ENCODE data around the gene CIB1.
A peak's percentile ranks its signal among the peaks of the same experiment; 100 is the strongest.

The CIB1 gene

GRCh38 chr15:90234096-90234988 lies 601 bp upstream of the CIB1 start, which contains the start of gene GDPGP1:
Gene GDPGP1, plus strand, starts transcription at chr15:90234209. Its CDS starts 6,700 bp downstream, at chr15:90240909.
- Histone ChIP-seq H3K4me1 (ENCODE audit: control insufficient read depth, low read depth, low read length) (peaks cover 6% of the 10 kb centered on the region), H3K36me3 (ENCODE audit: control insufficient read depth, low read depth, low read length) (peaks cover 14% of the 10 kb centered on the region), H3K27ac (ENCODE audit: low read length) (no peak within 1 kb of the TSS)

GRCh38 chr15:90232941-90233386 lies 777 bp downstream of the CIB1 start:
- Histone ChIP-seq H3K4me3 (ENCODE audit: low read length) (peak overlapping the region; percentile 61), H3K27ac (ENCODE audit: low read length) (no peak overlapping the region), H3K9me3 (ENCODE audit: control insufficient read depth, low read depth, low read length) (no peaks in the 10 kb centered on the region), H3K36me3 (ENCODE audit: control insufficient read depth, low read depth, low read length) (peaks cover 22% of the 10 kb centered on the region), H3K27me3 (ENCODE audit: control insufficient read depth, insufficient read depth, low read length) (no peaks in the 10 kb centered on the region), H3K4me1 (ENCODE audit: control insufficient read depth, low read depth, low read length) (peaks cover 6% of the 10 kb centered on the region), H3K9ac (ENCODE audit: low read length) (peak overlapping the region; percentile 5)

More at GRCh38 chr15:90234096-90234988, 601 bp upstream of the CIB1 start, which contains the start of gene GDPGP1:
- no peaks in the 10 kb centered on the region for H3K27me3 ChIP-seq (ENCODE audit: control insufficient read depth, insufficient read depth, low read length)
- peak within 1 kb of the TSS; percentile 47 for H3K9ac ChIP-seq (ENCODE audit: low read length)
- H3K9me3 ChIP-seq (ENCODE audit: control insufficient read depth, low read depth, low read length): no peaks in the 10 kb centered on the region
- peak within 1 kb of the TSS; percentile 61 for H3K4me3 ChIP-seq (ENCODE audit: low read length)

- no peaks in the 10 kb centered on the region for H3K27me3 ChIP-seq (ENCODE audit: control insufficient read depth, insufficient read depth, low read length)
- peaks cover 24% of the 10 kb centered on the region for H3K36me3 ChIP-seq (ENCODE audit: control insufficient read depth, low read depth, low read length)
- H3K27ac ChIP-seq (ENCODE audit: low read length): no peak overlapping the region
- H3K4me1 ChIP-seq (ENCODE audit: control insufficient read depth, low read depth, low read length): peaks cover 6% of the 10 kb centered on the region
- no peaks in the 10 kb centered on the region for H3K9me3 ChIP-seq (ENCODE audit: control insufficient read depth, low read depth, low read length)
- no peak overlapping the region for H3K4me3 ChIP-seq (ENCODE audit: low read length)
- H3K9ac ChIP-seq (ENCODE audit: low read length): no peak overlapping the region
Measured at GRCh38 chr15:90232196-90232595, 1.5 kb downstream of the CIB1 start.

GRCh38 chr15:90231028-90232017 lies 2.4 kb downstream of the CIB1 start:
- no peak overlapping the region for H3K4me3 ChIP-seq (ENCODE audit: low read length)
- H3K36me3 ChIP-seq (ENCODE audit: control insufficient read depth, low read depth, low read length): peaks cover 24% of the 10 kb centered on the region
- no peaks in the 10 kb centered on the region for H3K9me3 ChIP-seq (ENCODE audit: control insufficient read depth, low read depth, low read length)
- H3K27me3 ChIP-seq (ENCODE audit: control insufficient read depth, insufficient read depth, low read length): no peaks in the 10 kb centered on the region
- H3K4me1 ChIP-seq (ENCODE audit: control insufficient read depth, low read depth, low read length): peaks cover 6% of the 10 kb centered on the region
- H3K9ac ChIP-seq (ENCODE audit: low read length): no peak overlapping the region
- no peak overlapping the region for H3K27ac ChIP-seq (ENCODE audit: low read length)

GRCh38 chr15:90230610-90231009 lies 3.1 kb downstream of the CIB1 start:
- Histone ChIP-seq H3K27me3 (ENCODE audit: control insufficient read depth, insufficient read depth, low read length) (no peaks in the 10 kb centered on the region), H3K4me1 (ENCODE audit: control insufficient read depth, low read depth, low read length) (peaks cover 6% of the 10 kb centered on the region), H3K9me3 (ENCODE audit: control insufficient read depth, low read depth, low read length) (no peaks in the 10 kb centered on the region), H3K4me3 (ENCODE audit: low read length) (no peak overlapping the region), H3K27ac (ENCODE audit: low read length) (no peak overlapping the region), H3K36me3 (ENCODE audit: control insufficient read depth, low read depth, low read length) (peaks cover 29% of the 10 kb centered on the region), H3K9ac (ENCODE audit: low read length) (no peak overlapping the region)

GRCh38 chr15:90230071-90230494 lies 3.7 kb downstream of the CIB1 start:
- H3K9ac ChIP-seq (ENCODE audit: low read length): no peak overlapping the region
- H3K27ac ChIP-seq (ENCODE audit: low read length): no peak overlapping the region

GRCh38 chr15:90228960-90229359 lies 4.8 kb downstream of the CIB1 start:
- Histone ChIP-seq H3K4me3 (ENCODE audit: low read length) (no peak overlapping the region), H3K4me1 (ENCODE audit: control insufficient read depth, low read depth, low read length) (no peaks in the 10 kb centered on the region), H3K9ac (ENCODE audit: low read length) (no peak overlapping the region), H3K9me3 (ENCODE audit: control insufficient read depth, low read depth, low read length) (no peaks in the 10 kb centered on the region), H3K36me3 (ENCODE audit: control insufficient read depth, low read depth, low read length) (peaks cover 44% of the 10 kb centered on the region), H3K27ac (ENCODE audit: low read length) (no peak overlapping the region), H3K27me3 (ENCODE audit: control insufficient read depth, insufficient read depth, low read length) (no peaks in the 10 kb centered on the region)

More at GRCh38 chr15:90230071-90230494, 3.7 kb downstream of the CIB1 start:
- Histone ChIP-seq H3K4me3 (ENCODE audit: low read length) (no peak overlapping the region), H3K4me1 (ENCODE audit: control insufficient read depth, low read depth, low read length) (peaks cover 6% of the 10 kb centered on the region), H3K27me3 (ENCODE audit: control insufficient read depth, insufficient read depth, low read length) (no peaks in the 10 kb centered on the region), H3K36me3 (ENCODE audit: control insufficient read depth, low read depth, low read length) (peaks cover 34% of the 10 kb centered on the region), H3K9me3 (ENCODE audit: control insufficient read depth, low read depth, low read length) (no peaks in the 10 kb centered on the region)

GRCh38 chr15:90227816-90228772 lies 5.6 kb downstream of the CIB1 start:
- Histone ChIP-seq H3K4me3 (ENCODE audit: low read length) (no peak overlapping the region), H3K9ac (ENCODE audit: low read length) (no peak overlapping the region), H3K4me1 (ENCODE audit: control insufficient read depth, low read depth, low read length) (no peaks in the 10 kb centered on the region), H3K36me3 (ENCODE audit: control insufficient read depth, low read depth, low read length) (peaks cover 53% of the 10 kb centered on the region), H3K27me3 (ENCODE audit: control insufficient read depth, insufficient read depth, low read length) (no peaks in the 10 kb centered on the region), H3K27ac (ENCODE audit: low read length) (no peak overlapping the region), H3K9me3 (ENCODE audit: control insufficient read depth, low read depth, low read length) (no peaks in the 10 kb centered on the region)

- Histone ChIP-seq H3K36me3 (ENCODE audit: control insufficient read depth, low read depth, low read length) (peaks cover 54% of the 10 kb centered on the region), H3K27ac (ENCODE audit: low read length) (no peak overlapping the region), H3K4me3 (ENCODE audit: low read length) (no peak overlapping the region), H3K9me3 (ENCODE audit: control insufficient read depth, low read depth, low read length) (no peaks in the 10 kb centered on the region), H3K9ac (ENCODE audit: low read length) (no peak overlapping the region), H3K27me3 (ENCODE audit: control insufficient read depth, insufficient read depth, low read length) (no peaks in the 10 kb centered on the region), H3K4me1 (ENCODE audit: control insufficient read depth, low read depth, low read length) (no peaks in the 10 kb centered on the region)
Measured at GRCh38 chr15:90227336-90227735, 6.4 kb downstream of the CIB1 start.

- Histone ChIP-seq H3K27me3 (ENCODE audit: control insufficient read depth, insufficient read depth, low read length) (no peaks in the 10 kb centered on the region), H3K4me3 (ENCODE audit: low read length) (no peak overlapping the region), H3K27ac (ENCODE audit: low read length) (no peak overlapping the region), H3K9ac (ENCODE audit: low read length) (no peak overlapping the region), H3K36me3 (ENCODE audit: control insufficient read depth, low read depth, low read length) (peaks cover 54% of the 10 kb centered on the region), H3K9me3 (ENCODE audit: control insufficient read depth, low read depth, low read length) (no peaks in the 10 kb centered on the region), H3K4me1 (ENCODE audit: control insufficient read depth, low read depth, low read length) (no peaks in the 10 kb centered on the region)
Measured at GRCh38 chr15:90225504-90226234, 8.1 kb downstream of the CIB1 start.

Measured in iPS-18a (cell line).